GM19099 (cell line): Measurements from ENCODE around the gene IRF3.
A peak's percentile ranks its signal among the peaks of the same experiment; 100 is the strongest.

ENCODE experiments used
- POLR2A ChIP-seq: IDR thresholded peaks from 3 replicates; pipeline ENCODE4 v1.6.1; 2011; ENCODE audit warnings: low read depth; ENCODE audit not compliant: insufficient read length; ENCODE audit errors: extremely low read depth

Gene IRF3, protein sequence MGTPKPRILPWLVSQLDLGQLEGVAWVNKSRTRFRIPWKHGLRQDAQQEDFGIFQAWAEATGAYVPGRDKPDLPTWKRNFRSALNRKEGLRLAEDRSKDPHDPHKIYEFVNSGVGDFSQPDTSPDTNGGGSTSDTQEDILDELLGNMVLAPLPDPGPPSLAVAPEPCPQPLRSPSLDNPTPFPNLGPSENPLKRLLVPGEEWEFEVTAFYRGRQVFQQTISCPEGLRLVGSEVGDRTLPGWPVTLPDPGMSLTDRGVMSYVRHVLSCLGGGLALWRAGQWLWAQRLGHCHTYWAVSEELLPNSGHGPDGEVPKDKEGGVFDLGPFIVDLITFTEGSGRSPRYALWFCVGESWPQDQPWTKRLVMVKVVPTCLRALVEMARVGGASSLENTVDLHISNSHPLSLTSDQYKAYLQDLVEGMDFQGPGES

DNA sequence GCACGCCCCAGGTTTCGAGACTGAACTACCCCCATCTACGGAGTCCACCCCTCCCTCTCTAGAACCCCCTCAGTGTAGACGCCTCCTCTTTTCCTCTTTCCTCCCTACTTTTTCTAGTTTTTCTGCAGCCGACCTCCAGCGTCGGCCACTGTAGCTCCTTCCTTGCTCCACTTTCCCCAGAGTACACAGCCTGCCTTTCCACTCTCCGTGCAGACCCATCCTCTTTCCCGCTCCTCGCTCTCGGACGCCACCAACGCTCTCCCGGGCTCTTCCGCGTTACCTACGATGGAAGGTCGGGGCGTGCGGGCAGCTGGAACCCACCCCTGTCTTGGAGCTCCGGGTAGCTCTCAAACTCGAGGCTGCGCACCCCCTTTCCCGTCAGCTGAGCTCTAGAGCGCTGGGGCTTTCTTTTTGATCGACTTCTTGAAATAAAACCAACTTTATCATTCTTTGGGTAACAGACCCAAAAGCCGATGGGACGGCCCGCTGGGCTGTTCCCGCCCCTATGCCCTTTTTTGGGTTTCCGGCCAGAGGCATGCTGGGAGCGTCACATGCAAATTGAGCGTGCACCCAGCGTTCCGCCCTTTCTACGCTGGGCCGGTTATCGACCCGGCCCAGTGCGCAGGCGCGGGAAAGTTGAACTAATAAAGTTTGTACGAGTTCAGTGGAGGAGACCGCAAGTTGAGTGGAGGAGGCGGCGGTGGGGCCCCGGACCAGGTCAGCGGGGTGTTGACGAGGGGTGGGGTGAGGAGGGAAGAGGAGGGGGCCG, at the start of gene IRF3, which contains the start of gene BCL2L12:
IRF3 (minus strand) TSS at position 507 of the 769 bp plus-strand sequence. CDS start 1,019 bp downstream, outside the sequence.
BCL2L12 (plus strand) TSS at position 583 of the 769 bp plus-strand sequence. CDS start 760 bp downstream, outside the sequence.
- TF ChIP-seq POLR2A, result peak; percentile 62

DNA sequence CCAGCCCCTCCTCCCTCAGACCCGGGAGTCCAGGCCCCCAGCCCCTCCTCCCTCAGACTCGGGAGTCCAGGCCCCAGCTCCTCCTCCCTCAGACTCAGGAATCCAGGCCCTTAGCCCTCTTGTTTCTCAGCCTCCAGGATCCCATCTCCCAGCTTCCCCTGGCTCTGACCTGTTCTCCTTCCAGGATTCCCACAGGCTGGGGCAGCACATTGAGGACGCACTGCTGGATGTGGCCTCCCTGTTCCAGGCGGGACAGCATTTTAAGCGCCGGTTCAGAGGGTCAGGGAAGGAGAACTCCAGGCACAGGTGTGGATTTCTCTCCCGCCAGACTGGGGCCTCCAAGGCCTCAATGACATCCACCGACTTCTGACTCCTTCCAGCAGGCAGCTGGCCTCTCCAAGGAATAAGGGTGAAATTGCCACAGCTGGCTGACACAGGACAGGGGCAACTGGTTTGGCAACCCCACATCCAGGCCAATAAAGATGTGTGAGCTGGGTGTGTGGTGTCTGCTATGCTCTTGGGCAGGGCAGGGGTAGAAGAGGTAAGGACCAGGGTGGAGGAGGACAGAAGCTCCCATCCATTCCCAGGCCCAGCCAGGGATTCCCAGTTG, 47.7 kb upstream of the IRF3 start:
- no peak for TF ChIP-seq POLR2A

DNA sequence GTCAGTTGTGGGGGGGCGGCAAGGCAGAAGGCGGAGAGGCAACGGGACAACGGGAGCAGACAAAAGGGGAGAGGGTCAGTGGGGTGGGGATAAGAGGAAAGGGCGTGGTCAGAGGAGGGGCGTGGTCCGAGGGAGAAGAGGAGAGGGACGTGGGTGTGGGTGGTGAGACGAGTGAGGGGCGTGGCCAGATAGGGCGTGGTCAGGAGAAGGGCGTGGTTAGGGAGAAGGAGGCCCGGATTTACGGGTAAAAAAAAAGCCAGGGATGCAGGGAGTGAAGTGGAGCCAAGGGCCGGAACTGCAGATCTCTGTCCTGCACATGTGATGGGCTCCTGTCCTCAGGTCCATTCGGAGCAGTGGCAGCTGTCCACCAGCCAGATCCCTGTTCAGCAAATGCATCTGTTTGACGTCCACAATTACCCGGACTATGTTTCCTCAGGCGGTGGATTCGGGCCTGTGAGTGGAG, 46.8 kb upstream of the IRF3 start:
- no peak for TF ChIP-seq POLR2A

DNA sequence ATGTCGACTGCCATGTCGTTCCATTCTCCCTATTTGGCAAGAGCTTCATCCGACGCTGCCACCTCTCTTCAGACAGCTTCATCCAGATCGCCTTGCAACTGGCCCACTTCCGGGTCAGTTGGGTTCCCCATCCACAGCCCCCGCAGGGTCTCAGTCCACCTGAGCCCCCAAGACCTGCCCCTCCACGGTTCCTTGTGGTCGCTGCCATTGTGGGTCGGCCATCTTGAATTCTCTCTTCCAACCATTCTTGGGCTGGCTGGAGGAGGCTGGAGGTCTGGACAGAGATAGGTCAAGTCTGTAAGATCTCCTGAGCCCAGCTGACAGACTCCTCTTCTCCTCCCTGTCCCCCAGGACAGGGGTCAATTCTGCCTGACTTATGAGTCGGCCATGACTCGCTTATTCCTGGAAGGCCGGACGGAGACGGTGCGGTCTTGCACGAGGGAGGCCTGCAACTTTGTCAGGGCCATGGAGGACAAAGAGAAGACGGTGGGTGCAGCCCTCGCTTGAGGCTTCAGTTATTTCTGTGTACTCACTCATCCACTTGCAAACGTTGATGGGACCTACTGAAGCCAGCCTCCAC, 44.8 kb upstream of the IRF3 start:
- no peak for TF ChIP-seq POLR2A

DNA sequence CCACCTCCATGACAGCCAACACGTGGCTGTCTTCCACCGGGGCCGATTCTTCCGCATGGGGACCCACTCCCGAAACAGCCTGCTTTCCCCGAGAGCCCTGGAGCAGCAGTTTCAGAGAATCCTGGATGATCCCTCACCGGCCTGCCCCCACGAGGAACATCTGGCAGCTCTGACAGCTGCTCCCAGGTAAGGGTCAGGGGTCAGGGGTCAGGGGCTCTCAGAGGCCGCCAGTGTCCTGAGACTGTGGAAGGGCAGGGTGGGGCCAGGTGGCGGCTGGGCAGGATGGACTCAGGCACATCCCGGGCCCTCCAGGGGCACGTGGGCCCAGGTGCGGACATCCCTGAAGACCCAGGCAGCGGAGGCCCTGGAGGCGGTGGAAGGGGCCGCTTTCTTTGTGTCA, 40.3 kb upstream of the IRF3 start:
- TF ChIP-seq POLR2A, result no peak

DNA sequence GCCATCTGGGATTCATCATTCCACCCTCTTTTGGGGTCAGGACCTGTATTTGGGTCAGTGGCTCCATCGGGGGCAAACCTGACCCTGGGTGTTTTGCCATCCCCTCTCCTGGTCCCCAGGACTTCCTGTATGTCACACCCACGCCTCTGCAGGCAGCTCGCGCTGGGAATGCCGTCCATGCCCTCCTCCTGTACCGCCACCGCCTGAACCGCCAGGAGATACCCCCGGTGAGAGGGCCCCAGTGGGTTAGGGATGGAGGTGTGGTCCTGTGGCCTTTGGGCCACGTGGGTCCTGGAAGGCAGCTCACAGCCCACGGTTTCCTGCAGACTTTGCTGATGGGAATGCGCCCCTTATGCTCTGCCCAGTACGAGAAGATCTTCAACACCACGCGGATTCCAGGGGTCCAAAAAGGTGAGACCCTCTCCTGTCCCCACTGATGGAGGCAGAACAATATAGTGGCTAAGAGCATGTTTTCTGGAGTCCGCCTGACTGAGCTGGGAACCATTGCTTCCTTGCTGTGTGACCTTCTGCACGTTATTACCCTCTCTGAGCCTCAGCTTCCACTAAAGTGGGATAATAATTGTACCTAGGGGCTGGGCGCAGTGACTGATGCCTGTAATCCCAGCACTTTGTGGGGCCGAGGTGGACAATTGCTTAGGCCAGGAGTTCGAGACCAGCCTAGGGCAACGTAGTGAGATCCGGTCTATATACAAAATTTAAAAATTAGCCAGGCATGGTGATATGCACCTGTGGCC, 39.4 kb upstream of the IRF3 start:
- TF ChIP-seq POLR2A, result no peak

DNA sequence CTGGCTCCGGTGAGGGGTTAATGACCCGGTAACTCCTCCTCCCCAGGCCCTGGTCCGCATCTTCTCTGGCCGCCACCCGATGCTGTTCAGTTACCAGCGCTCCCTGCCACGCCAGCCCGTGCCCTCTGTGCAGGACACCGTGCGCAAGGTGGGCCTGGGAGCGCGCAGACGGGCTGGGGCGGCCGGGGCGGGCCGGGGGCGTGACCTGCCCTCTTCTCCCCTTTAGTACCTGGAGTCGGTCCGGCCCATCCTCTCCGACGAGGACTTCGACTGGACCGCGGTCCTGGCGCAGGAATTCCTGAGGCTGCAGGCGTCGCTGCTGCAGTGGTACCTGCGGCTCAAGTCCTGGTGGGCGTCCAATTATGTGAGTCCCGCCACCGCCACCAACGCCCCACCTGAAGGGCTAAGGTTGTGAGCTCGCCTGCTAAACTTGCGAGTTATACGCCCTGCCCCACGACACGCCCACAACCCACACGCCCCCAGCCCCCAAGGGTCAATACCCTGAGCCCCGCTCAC, 35.7 kb upstream of the IRF3 start:
- no peak for TF ChIP-seq POLR2A

DNA sequence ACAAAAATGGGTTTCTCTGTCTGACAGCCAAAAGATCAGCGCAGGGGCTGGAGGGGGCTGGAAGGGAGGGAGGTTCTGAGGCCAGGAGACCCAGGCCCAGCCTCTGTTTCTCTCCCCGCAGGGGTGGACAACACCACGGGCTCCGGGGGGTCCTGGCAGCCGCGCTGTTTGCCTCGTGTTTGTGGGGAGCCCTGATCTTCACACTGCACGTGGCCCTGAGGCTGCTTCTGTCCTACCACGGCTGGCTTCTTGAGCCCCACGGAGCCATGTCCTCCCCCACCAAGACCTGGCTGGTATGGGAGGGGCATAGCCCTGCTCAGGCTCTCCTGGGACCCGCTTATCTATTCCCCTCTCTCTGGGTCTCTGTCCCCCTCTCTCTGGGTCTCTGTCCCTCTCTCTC, 34.9 kb upstream of the IRF3 start:
- no peak for TF ChIP-seq POLR2A

DNA sequence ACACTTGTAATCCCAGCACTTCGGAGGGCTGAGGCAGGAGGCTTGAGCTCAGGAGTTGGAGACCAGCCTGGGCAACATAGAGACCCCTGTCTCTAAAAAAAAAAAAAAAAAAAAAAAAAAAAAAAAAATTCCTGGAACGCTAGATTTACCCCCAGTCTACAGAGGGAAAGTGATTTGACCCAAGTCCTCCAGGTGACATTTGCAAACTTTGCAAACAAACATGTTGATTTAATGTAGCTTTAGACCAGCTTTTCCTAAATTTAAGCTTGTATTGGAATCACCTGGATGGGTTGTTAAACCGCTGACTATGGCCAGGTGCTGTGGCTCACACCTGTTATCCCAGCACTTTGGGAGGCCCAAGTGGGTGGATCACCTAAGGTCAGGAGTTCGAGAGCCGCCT, 33.7 kb upstream of the IRF3 start:
- TF ChIP-seq POLR2A, result no peak

DNA sequence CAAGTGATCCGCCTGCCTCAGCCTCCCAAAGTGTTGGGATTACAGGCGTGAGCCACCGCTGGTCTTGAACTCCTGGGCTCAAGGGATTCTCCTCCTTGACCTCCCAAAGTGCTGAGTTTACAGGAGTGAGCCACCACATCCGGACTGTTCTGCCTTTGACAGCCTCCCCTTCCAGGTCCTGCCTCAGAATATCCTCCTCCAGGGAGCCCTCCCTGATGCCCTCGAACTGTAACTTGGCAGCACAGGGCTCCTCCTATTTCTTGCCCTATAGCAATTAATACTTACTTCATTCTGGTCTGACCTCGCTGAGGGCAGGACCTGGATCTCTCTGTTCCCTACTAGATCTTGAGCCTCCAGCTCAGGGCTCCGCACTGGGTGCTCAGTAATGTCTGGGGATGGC, 31.2 kb upstream of the IRF3 start:
- no peak for TF ChIP-seq POLR2A

DNA sequence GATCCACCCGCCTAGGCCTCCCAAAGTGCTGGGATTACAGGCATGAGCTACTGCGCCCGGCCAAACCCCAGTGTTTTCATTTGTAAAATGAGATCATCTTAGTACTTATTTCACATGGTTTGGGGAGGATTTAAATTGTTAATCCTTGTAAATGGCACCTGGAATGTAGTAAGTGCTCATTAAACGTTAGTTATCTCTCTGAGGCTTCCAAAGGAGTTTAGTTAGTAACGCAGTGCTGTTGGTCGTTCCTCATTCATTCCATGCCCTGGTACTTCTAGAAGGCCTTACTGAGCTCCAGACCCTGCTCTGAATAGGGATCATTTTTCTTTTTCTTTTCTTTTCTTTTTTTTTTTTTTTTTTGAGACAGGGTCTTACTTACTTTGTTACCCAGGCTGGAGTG, 30.5 kb upstream of the IRF3 start:
- no peak for TF ChIP-seq POLR2A

DNA sequence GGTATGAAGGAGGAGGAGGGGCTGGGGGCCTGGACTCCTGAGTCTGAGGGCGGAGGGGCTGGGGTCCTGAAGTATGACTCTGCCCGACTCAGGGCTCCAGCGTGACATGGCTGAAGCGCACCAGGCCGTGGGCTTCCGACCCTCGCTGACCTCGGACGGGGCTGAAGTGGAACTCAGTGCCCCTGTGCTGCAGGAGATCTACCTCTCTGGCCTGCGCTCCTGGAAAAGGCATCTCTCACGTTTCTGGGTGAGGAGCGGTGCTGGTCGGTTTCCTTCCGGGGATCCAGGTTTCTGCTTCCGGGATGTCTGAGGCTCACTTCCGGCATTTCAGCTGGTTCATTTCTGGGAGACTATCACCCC, 26.5 kb upstream of the IRF3 start:
- TF ChIP-seq POLR2A, result no peak

DNA sequence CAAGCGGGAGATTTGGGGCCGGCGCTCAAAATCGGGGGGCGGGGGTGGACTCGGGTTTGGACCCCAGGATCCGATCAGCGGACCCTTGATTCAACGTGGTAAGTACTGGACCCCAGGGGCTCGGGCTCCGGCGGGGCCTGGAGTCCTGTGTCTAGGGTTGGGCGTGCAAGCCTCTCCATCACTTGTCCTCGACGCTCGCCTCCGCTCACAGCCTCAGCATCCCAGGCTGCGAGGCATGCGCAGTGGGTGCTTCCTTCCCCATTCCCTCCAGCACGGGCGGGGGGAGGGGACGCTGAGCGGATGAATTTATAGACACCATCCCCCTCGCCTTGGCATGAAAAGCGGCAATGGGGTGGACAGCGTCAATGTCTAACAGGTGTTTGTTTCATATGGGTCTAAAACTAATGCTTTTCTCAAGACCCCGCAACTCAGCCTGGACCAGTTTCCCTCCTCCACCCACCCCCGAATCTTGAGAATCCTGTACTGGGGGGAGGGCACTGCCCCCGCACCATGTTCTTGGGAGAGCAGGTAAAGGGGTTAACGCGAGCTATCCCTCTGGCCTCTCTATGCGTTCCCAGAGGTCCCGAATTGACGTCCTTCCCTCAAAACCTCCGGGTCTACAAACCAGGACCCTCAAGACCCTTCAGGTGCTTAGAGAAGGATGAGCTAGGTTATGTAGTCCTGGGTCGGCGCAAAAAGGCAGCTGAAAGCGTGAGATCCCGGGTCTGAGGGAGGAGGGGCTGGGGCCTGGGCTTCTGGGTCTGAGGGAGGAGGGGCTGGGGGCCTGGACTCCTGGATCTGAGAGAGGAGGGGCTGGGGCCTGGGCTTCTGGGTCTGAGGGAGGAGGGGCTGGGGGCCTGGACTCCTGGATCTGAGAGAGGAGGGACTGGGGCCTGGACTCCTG, 25.8 kb upstream of the IRF3 start:
- no peak for TF ChIP-seq POLR2A
